ENCODE results near the gene EFCAB5. TPM values are rescaled to one million over a fixed set of nuclear protein-coding genes. Genes with fewer than 3 reads are reported as not detected.

Gene EFCAB5
- total and polyA plus RNA-seq, 2 of the 8 experiments (the other 6 are each of a cell fraction or from before 2014, with no cell fraction given), result 0.05 to 0.34 TPM

GRCh38 chr17:30035369-30035768, 93.9 kb downstream of the EFCAB5 start:
- H2BK20ac ChIP-seq (ENCODE audit: low read length), result no peak overlapping the region
- H3K14ac ChIP-seq (ENCODE audit: insufficient read length), result no peak overlapping the region
- no peak overlapping the region for H2BK15ac ChIP-seq (ENCODE audit: low read length)
- no peak overlapping the region for H2BK120ac ChIP-seq (replicated peaks; ENCODE audit: low read depth, low read length)
- no peak for FAIRE-seq
- H2BK5ac ChIP-seq (ENCODE audit: low read depth, low read length), result no peak overlapping the region
- H2AFZ ChIP-seq (ENCODE audit: low read length), result no peak overlapping the region
- no peak overlapping the region for H3K56ac ChIP-seq (replicated peaks; ENCODE audit: insufficient read length, low read depth, low read length)
- no peaks in the 10 kb centered on the region for H3K79me2 ChIP-seq (ENCODE audit: control insufficient read depth in 1 of 2, insufficient read depth in 2 of 2, low read length in 2 of 2)
- H3K23ac ChIP-seq (ENCODE audit: insufficient read length), result no peak overlapping the region
- no peak overlapping the region for H3K4ac ChIP-seq (replicated peaks; ENCODE audit: insufficient read length, low read depth, low read length)
- no peak overlapping the region for H4K8ac ChIP-seq (ENCODE audit: extremely low read depth, insufficient read depth, low read length)
- no peak overlapping the region for H4K91ac ChIP-seq (replicated peaks; ENCODE audit: insufficient read length, low read length)
- H3K4me2 ChIP-seq (ENCODE audit: insufficient read depth in 1 of 2, low read depth in 2 of 2, low read length in 2 of 2), result no peak overlapping the region
- 85% methylated on average over 2 of the region's 2 CpGs; no CpG with 5 or more reads in 1 of the 2 experiments for WGBS, 2 experiments (ENCODE audit: extremely low coverage in 1 of 2, insufficient coverage in 1 of 2, insufficient read length in 1 of 2, insufficient replicate concordance in 2 of 2, low coverage in 1 of 2, low lambda C conversion rate in 2 of 2, missing lambda C conversion rate in 1 of 2)
- no peak overlapping the region for H3K18ac ChIP-seq (ENCODE audit: extremely low read depth, low read length)
- no peak for DNase-seq (ENCODE audit: low read depth in 1 of 2, low spot score in 2 of 2)
- H3K27ac ChIP-seq (ENCODE audit: low read depth, low read length), result no peak overlapping the region
- no peaks in the 10 kb centered on the region for H3K9me3 ChIP-seq (ENCODE audit: insufficient read depth in 2 of 2, low read depth in 1 of 2, low read length in 1 of 2)
- H4K5ac ChIP-seq (ENCODE audit: insufficient read length, low read depth, low read length), result no peak overlapping the region
- H3K23me2 ChIP-seq (ENCODE audit: low read depth, low read length), result no peaks in the 10 kb centered on the region
- H3K36me3 ChIP-seq (ENCODE audit: control insufficient read depth in 2 of 4, insufficient read depth in 4 of 4, low read length in 3 of 4), result no peaks in the 10 kb centered on the region
- no peak overlapping the region for H2AK5ac ChIP-seq (ENCODE audit: low read depth, low read length)
- POLR2A ChIA-PET (ENCODE audit: partially characterized antibody), result no interaction called here
- no peak for TF ChIP-seq BCL11A (IDR thresholded peaks at IDR 0.05; ENCODE audit: low read depth in 2 of 2, low read length in 2 of 2)
- CTCF ChIA-PET (ENCODE audit: partially characterized antibody), result no interaction called here
- H3K4me3 ChIP-seq (ENCODE audit: extremely low read depth in 1 of 4, insufficient read depth in 2 of 4, low read depth in 3 of 4, low read length in 4 of 4), result no peak overlapping the region
- no peak overlapping the region for H2BK12ac ChIP-seq (ENCODE audit: low read depth, low read length)
- H3K27me3 ChIP-seq (replicated peaks in 1 of 4; ENCODE audit: control insufficient read depth in 3 of 4, extremely low read depth in 1 of 4, insufficient read depth in 3 of 4, low read length in 3 of 4), result 0 out of 7 replicates have a peak, but pooled peaks cover 0 to 1% (median 0%) of the 10 kb centered on the region in 4 experiments
- H4K20me1 ChIP-seq (replicated peaks in 1 of 2; ENCODE audit: control insufficient read depth in 1 of 2, insufficient read depth in 2 of 2, low read length in 2 of 2), result no peaks in the 10 kb centered on the region
- H3K9ac ChIP-seq (replicated peaks in 1 of 4; ENCODE audit: extremely low read depth in 1 of 4, low read depth in 3 of 4, low read length in 3 of 4), result no peak overlapping the region
- no peaks in the 10 kb centered on the region for H3K4me1 ChIP-seq (replicated peaks in 1 of 4; ENCODE audit: control insufficient read depth in 3 of 4, insufficient read depth in 4 of 4, low read length in 3 of 4)
- no peaks in the 10 kb centered on the region for H3K79me1 ChIP-seq (ENCODE audit: low read depth, low read length)
